Fibroblast of villous mesenchyme (primary cell): ENCODE results near the gene MAGI1. TPM values are rescaled to one million over a fixed set of nuclear protein-coding genes. Genes with fewer than 3 reads are reported as not detected.

Experiments
- DNase-seq: peaks from one replicate; pipeline ENCODE4 v3.0.0-alpha.2; 2010; ENCODE audit warnings: low read depth
- H3K4me3 ChIP-seq: 2 replicates; pipeline ENCODE4 v1.5.1; 2011; ENCODE audit warnings: low read depth, mild to moderate bottlenecking, low read length
- total RNA-seq: library from RNA; depleted of rRNA; stranded (reverse); fragments of >200 nt; gene quantifications from 2 replicates; pipeline ENCODE4 v1.2.3, GENCODE V29; 2012
- TF ChIP-seq, protein P1 (sequence below): IDR thresholded peaks from 2 replicates; pipeline ENCODE4 v1.5.1; 2012; ENCODE audit warnings: low read depth, mild to moderate bottlenecking, low read length; ENCODE audit not compliant: insufficient read depth

MAGI1 gene
- total RNA-seq, 1 donor: 20.7 TPM

DNA sequence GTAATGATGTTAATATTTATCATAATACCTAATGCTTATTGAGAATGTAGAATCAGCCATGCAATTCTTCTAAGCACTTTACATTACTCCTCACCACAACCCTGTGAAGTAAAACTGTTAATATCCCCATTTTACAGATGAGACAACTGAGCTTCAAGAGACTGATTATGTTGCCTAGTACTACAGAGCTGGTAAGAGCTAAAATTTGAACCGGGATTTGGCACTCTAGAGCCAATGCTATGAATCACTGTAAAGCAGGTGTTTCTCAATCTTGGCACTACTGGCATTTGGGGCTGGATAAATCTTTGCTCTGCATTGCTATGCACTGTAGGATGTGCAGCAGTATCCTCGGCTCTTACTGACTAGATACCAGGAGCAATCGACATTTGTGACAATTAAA is 367.7 kb downstream of the MAGI1 start:
- DNase-seq: no peak
- TF ChIP-seq, protein P1, sequence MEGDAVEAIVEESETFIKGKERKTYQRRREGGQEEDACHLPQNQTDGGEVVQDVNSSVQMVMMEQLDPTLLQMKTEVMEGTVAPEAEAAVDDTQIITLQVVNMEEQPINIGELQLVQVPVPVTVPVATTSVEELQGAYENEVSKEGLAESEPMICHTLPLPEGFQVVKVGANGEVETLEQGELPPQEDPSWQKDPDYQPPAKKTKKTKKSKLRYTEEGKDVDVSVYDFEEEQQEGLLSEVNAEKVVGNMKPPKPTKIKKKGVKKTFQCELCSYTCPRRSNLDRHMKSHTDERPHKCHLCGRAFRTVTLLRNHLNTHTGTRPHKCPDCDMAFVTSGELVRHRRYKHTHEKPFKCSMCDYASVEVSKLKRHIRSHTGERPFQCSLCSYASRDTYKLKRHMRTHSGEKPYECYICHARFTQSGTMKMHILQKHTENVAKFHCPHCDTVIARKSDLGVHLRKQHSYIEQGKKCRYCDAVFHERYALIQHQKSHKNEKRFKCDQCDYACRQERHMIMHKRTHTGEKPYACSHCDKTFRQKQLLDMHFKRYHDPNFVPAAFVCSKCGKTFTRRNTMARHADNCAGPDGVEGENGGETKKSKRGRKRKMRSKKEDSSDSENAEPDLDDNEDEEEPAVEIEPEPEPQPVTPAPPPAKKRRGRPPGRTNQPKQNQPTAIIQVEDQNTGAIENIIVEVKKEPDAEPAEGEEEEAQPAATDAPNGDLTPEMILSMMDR: no peak
- no peak overlapping the region for H3K4me3 ChIP-seq

DNA sequence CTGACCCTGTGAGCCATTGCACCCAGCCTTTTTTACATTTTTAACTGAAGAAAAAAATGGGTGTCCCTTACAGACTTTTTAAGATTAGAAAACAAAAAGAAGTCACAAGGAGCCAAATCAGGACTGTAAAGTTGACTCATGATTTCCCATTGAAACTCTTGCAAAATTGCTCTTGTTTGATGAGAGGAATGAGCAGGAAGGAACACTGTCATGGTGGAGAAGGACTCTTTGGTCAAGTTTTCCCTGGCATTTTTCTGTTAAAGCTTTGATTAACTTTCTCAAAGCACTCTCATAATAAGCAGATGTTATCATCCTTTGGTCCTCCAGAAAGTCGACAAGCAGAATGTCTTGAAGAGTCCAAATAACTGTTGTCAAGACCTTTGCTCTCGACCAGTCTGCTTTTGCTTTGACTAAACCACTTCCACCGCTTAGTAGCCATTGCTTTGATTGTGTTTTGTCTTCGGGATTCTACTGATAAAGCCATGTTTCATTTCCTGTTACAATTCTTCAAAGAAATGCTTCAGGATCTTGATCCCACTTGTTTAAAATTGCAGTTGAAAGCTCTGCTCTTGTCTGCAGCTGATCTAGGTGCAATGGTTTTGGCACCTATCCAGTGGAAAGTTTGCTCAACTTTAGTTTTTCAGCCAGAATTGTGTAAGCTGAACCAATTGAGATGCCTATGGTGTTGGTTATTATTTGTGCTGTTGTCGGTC is 369.4 kb downstream of the MAGI1 start:
- TF ChIP-seq, protein P1: no peak
- peak; percentile 70 for DNase-seq
- H3K4me3 ChIP-seq: no peak overlapping the region

DNA sequence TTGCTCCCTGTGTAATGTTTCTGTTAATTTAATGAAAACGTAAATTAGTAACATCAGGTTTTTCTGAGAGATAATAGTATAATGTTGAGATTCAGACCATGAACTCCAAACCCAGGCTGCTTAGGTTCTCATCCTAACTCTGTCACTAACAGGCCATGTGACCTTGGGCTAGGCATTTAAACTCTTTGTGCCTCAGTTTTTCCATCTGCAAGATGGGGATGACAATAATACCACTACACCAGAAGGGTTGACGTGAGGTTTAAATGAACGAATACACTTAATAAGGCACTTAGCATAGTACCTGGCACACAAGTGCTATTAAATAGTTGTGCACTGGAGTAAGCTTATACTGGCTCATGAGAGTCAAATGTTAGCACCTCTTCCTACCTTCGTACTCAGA is 370.8 kb downstream of the MAGI1 start:
- H3K4me3 ChIP-seq: no peak overlapping the region
- TF ChIP-seq, protein P1: no peak
- no peak for DNase-seq

DNA sequence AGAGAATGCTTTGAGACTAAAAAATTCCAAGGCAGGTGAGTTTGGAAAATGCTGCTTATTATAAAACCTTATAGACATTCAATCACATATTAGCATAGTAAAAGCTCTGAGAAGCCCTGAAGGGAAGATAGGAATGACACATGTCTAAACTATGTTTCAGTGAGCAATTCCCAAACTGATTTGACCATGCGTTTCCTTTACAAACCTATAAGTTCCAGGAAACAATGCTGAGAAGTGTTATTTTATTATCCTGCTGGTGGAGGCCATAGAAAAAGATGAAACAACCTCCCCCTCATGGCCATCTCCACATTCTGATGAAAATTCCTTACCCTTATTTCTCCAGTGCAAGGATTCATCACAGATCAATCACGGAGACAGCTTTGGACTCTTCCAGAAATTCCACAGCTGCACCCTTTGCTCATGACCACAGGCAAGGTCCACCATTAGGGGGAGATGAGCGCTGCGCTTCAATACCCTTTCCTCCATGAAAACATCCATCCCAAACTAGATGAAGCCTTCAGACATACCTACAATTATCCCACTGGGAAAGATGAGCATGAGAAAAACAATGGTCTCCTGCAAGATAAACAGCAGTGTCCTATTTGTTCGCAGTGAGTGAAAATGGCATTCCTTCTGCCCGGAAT is 372.1 kb downstream of the MAGI1 start:
- TF ChIP-seq, protein P1: no peak
- no peak overlapping the region for H3K4me3 ChIP-seq
- no peak for DNase-seq

DNA sequence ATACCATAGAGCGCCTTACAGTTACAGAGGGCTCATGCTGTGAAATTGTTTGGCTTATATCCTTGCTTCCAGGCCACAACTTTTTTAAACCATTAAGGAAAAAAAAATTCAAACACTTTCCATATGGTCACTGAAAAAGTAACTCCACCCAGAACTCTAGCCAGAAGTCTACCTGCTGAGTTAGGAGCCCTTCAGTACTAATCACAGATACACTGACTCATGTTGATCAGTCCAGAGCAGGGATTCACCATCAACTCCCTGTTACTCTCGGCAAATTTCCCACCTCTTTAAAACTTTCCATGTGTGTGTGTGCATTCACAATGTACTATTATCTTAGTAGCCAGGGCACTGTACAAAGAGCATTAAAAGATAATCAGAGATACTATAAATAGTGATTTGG is 372.8 kb downstream of the MAGI1 start:
- TF ChIP-seq, protein P1: no peak
- DNase-seq: no peak

DNA sequence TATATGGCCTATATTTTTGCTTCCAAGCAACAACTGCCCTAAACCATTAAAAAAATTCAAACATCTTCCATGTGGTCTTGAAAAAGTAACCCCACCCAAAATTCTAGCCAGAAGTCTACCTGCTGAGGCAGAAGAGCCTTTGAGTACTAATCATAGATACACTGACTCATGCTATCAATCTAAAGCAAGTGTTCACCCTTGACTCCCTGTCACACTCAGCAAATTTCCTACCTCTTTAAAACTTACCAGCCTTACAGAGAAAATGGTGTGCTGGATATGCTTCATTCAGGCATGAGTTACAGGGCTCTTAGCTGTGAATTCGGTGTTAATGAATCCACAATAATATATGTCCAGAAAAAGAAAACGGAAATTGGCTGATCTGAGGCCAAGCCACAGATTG is 373.8 kb downstream of the MAGI1 start:
- no peak overlapping the region for H3K4me3 ChIP-seq
- TF ChIP-seq, protein P1: no peak
- no peak for DNase-seq

More for the DNA sequence above, 372.8 kb downstream of the MAGI1 start:
- no peak overlapping the region for H3K4me3 ChIP-seq
